DMS79 (cell line): ENCODE data around the gene PRRX2.
"Not testable (repeated sequence)": the region's sequence is repeated elsewhere in the genome, so short reads cannot be mapped to it uniquely, and the experiment has no call there.

Source experiments
- DNase-seq: peaks from one replicate; lab custom pipeline; 2025; lab: John Stamatoyannopoulos, UW

Gene PRRX2

GRCh38 chr9:129737479-129738274, 72.2 kb downstream of the PRRX2 start:
- peak; percentile 28 for DNase-seq

- DNase-seq: no peak
Measured at GRCh38 chr9:129739432-129739831, 74.0 kb downstream of the PRRX2 start.

- no peak for DNase-seq
Measured at GRCh38 chr9:129740174-129740573, 74.7 kb downstream of the PRRX2 start.

GRCh38 chr9:129740666-129741464, 75.4 kb downstream of the PRRX2 start:
- no peak for DNase-seq

GRCh38 chr9:129745200-129745599, 79.8 kb downstream of the PRRX2 start:
- DNase-seq: no peak

- no peak for DNase-seq
Measured at GRCh38 chr9:129746092-129746777, 80.8 kb downstream of the PRRX2 start.

GRCh38 chr9:129748249-129748648, 82.8 kb downstream of the PRRX2 start:
- DNase-seq: no peak

GRCh38 chr9:129749052-129749451, 83.6 kb downstream of the PRRX2 start:
- DNase-seq: not testable (repeated sequence)

GRCh38 chr9:129749575-129749974, 84.1 kb downstream of the PRRX2 start:
- DNase-seq: no peak

GRCh38 chr9:129750013-129750638, 84.7 kb downstream of the PRRX2 start:
- no peak for DNase-seq

GRCh38 chr9:129751841-129752801, 86.7 kb downstream of the PRRX2 start:
- peak; percentile 56 for DNase-seq

GRCh38 chr9:129752900-129753729, 87.7 kb downstream of the PRRX2 start, which contains the start of gene PTGES:
TSS of gene PTGES (minus strand) at chr9:129753042. CDS start at chr9:129753012, 30 bp downstream.
- peak; percentile 6 for DNase-seq

GRCh38 chr9:129755151-129755550, 89.7 kb downstream of the PRRX2 start:
- no peak for DNase-seq

GRCh38 chr9:129756191-129756590, 90.7 kb downstream of the PRRX2 start:
- DNase-seq: no peak

GRCh38 chr9:129757045-129757444, 91.6 kb downstream of the PRRX2 start:
- DNase-seq: no peak

- no peak for DNase-seq
Measured at GRCh38 chr9:129759319-129759718, 93.9 kb downstream of the PRRX2 start.

- no peak for DNase-seq
Measured at GRCh38 chr9:129759804-129760502, 94.5 kb downstream of the PRRX2 start.

- not testable (repeated sequence) for DNase-seq
Measured at GRCh38 chr9:129760784-129761183, 95.3 kb downstream of the PRRX2 start.

- DNase-seq: no peak
Measured at GRCh38 chr9:129761293-129761900, 96.0 kb downstream of the PRRX2 start.
